HepG2 (cell line): ENCODE data around the gene NEAT1. TPM values are rescaled to one million over a fixed set of nuclear protein-coding genes. Genes with fewer than 3 reads are reported as not detected.
A peak's percentile ranks its signal among the peaks of the same experiment; 100 is the strongest.

Source experiments
- FOXJ3 ChIP-seq: sonication (generic); formaldehyde crosslinking; IDR thresholded peaks from 2 replicates; pipeline ENCODE4 v1.4.0; 2020; ENCODE audit warnings: missing genetic modification reagents, mild to moderate bottlenecking, borderline replicate concordance
- HOXA9 ChIP-seq: sonication (generic); formaldehyde crosslinking; IDR thresholded peaks from 2 replicates; pipeline ENCODE4 v1.8.1; 2022; ENCODE audit warnings: missing genetic modification reagents, mild to moderate bottlenecking, moderate library complexity, borderline replicate concordance
- NCOA5 ChIP-seq: sonication (generic); formaldehyde crosslinking; IDR thresholded peaks from 2 replicates; pipeline ENCODE4 v1.4.0; 2020; ENCODE audit warnings: missing genetic modification reagents
- NFRKB ChIP-seq: fragments of 450-650 bp; IDR thresholded peaks from 2 replicates; pipeline ENCODE4 v1.6.1; 2017
- ZMAT5 ChIP-seq: sonication (generic); formaldehyde crosslinking; IDR thresholded peaks from 2 replicates; pipeline ENCODE4 v1.5.0; 2020; ENCODE audit warnings: mild to moderate bottlenecking, low read depth, missing genetic modification reagents, borderline replicate concordance
- ZNF446 ChIP-seq: sonication (generic); formaldehyde crosslinking; IDR thresholded peaks from 2 replicates; pipeline ENCODE4 v1.5.0; 2020; ENCODE audit warnings: mild to moderate bottlenecking, missing genetic modification reagents
- ZNF501 ChIP-seq: sonication (generic); formaldehyde crosslinking; IDR thresholded peaks from 2 replicates; pipeline ENCODE4 v1.5.1; 2020; ENCODE audit warnings: mild to moderate bottlenecking, moderate library complexity, missing genetic modification reagents
- ZNF619 ChIP-seq: sonication (generic); formaldehyde crosslinking; IDR thresholded peaks from 2 replicates; pipeline ENCODE4 v1.4.0; 2020; ENCODE audit warnings: mild to moderate bottlenecking, missing genetic modification reagents
- ZNF678 ChIP-seq: sonication (generic); formaldehyde crosslinking; IDR thresholded peaks from 2 replicates; pipeline ENCODE4 v1.4.0; 2020; ENCODE audit warnings: mild to moderate bottlenecking, missing genetic modification reagents
- ZSCAN30 ChIP-seq: sonication (generic); formaldehyde crosslinking; IDR thresholded peaks from 2 replicates; pipeline ENCODE4 v1.5.0; 2020; ENCODE audit warnings: mild to moderate bottlenecking, missing genetic modification reagents
- polyA plus RNA-seq, 8 experiments: library from polyadenylated mRNA; depleted of rRNA in 3 of 8; stranded (reverse) in 7 of 8; unstranded in 1 of 8; fragments of >200 nt; fragmentation: Illumina TruSeq in 4 of 8; extraction: Trizol in 4 of 8; gene quantifications; 2 replicates each; pipeline versions ENCODE4 v1.2.1 to v1.2.3, GENCODE V29; 2011 to 2016; ENCODE audit warnings: low read depth in 4 of 8, missing spikeins in 1 of 8, mixed read lengths in 1 of 8; ENCODE audit not compliant: insufficient read depth in 1 of 8
- total RNA-seq, 5 experiments: library from RNA; depleted of rRNA; stranded (reverse); fragments of >200 nt; fragmentation: Illumina TruSeq; extraction: Trizol; gene quantifications; 2 replicates each; pipeline ENCODE4 v1.2.3, GENCODE V29; 2016; ENCODE audit warnings: low read depth in 1 of 5
- TF ChIP-seq, protein P1 (sequence below): sonication (generic); formaldehyde crosslinking; IDR thresholded peaks from 2 replicates; pipeline ENCODE4 v1.8.1; 2023; ENCODE audit warnings: mild to moderate bottlenecking, missing genetic modification reagents
- TF ChIP-seq, protein P2 (sequence below): sonication (generic); formaldehyde crosslinking; IDR thresholded peaks from 2 replicates; pipeline ENCODE4 v1.8.0; 2022; ENCODE audit warnings: mild to moderate bottlenecking, missing genetic modification reagents, moderate library complexity
- TF ChIP-seq, protein P3 (sequence below): sonication (generic); IDR thresholded peaks from 2 replicates; pipeline ENCODE4 v1.6.1; 2016; ENCODE audit warnings: low read depth, borderline replicate concordance
- TF ChIP-seq, protein P4 (sequence below): sonication (generic); formaldehyde crosslinking; IDR thresholded peaks from 2 replicates; pipeline ENCODE4 v1.8.1; 2023; ENCODE audit warnings: mild to moderate bottlenecking, missing genetic modification reagents
- TF ChIP-seq, protein P5 (sequence below): sonication (generic); formaldehyde crosslinking; conservative IDR thresholded peaks from 2 replicates; pipeline ENCODE4 v1.8.0; 2022; ENCODE audit warnings: mild to moderate bottlenecking, moderate library complexity, missing genetic modification reagents

The NEAT1 gene
- total and polyA plus RNA-seq, 2 of the 13 experiments (the other 11 are each of a cell fraction or from before 2014, with no cell fraction given): 20.5 to 41.2 TPM

DNA sequence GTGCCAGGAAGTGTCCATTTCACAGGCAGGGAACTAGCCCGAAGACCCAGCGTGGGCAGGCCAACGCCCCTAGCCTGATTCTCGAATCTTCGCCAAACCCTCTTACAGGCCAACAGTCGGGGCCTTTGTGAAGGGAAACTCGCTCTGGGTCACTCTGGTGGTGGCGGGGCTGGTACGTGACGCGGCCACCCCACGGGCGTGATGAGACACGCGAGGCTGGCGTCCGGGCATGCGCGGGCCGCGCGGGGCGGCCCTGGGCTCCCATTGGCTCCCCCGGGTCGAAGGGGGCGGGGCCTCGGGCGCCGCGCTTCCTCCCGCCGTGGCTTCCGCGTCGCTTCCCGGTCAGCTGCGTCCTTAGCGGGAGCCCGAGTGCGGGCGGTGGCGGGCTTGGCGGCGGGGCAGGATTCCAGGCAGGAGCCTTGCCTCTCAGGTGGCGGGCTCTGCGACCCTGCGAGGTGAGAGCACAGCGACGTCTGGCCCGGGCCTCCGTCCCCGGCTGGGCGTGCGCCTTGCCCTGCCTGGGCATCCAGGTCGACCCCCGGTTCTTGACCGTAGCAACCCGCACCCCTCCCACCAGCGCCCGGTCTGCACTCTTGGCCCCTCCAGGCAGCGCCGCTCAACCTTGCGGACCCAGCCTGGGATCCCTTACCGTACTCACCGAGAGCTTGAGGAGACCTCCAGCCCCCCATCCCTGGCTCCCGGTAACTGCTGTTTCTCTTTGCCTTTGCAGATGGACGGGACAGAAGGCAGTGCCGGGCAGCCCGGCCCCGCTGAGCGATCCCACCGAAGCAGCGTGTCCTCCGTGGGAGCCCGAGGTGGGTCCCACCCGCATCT lies 36.1 kb upstream of the NEAT1 start, which contains the start of gene FRMD8 (continued):
- TF ChIP-seq, protein P1, sequence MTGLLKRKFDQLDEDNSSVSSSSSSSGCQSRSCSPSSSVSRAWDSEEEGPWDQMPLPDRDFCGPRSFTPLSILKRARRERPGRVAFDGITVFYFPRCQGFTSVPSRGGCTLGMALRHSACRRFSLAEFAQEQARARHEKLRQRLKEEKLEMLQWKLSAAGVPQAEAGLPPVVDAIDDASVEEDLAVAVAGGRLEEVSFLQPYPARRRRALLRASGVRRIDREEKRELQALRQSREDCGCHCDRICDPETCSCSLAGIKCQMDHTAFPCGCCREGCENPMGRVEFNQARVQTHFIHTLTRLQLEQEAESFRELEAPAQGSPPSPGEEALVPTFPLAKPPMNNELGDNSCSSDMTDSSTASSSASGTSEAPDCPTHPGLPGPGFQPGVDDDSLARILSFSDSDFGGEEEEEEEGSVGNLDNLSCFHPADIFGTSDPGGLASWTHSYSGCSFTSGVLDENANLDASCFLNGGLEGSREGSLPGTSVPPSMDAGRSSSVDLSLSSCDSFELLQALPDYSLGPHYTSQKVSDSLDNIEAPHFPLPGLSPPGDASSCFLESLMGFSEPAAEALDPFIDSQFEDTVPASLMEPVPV (CRISPR knock-in tag): peak; percentile 82; the same call in 1 of the 2 replicates
- TF ChIP-seq, protein P2, sequence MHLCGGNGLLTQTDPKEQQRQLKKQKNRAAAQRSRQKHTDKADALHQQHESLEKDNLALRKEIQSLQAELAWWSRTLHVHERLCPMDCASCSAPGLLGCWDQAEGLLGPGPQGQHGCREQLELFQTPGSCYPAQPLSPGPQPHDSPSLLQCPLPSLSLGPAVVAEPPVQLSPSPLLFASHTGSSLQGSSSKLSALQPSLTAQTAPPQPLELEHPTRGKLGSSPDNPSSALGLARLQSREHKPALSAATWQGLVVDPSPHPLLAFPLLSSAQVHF: no peak
- TF ChIP-seq ZNF619 (CRISPR knock-in tag) (no peak; the same call in 1 of the 2 replicates), ZNF446 (peak; percentile 69; the same call in 1 of the 2 replicates), FOXJ3 (CRISPR knock-in tag) (no peak), ZNF501 (CRISPR knock-in tag) (peak; percentile 86), ZSCAN30 (CRISPR knock-in tag) (no peak), NFRKB (no peak), NCOA5 (CRISPR knock-in tag) (no peak), ZMAT5 (no peak), HOXA9 (CRISPR knock-in tag) (no peak), ZNF678 (CRISPR knock-in tag) (no peak)
- TF ChIP-seq, protein P3, sequence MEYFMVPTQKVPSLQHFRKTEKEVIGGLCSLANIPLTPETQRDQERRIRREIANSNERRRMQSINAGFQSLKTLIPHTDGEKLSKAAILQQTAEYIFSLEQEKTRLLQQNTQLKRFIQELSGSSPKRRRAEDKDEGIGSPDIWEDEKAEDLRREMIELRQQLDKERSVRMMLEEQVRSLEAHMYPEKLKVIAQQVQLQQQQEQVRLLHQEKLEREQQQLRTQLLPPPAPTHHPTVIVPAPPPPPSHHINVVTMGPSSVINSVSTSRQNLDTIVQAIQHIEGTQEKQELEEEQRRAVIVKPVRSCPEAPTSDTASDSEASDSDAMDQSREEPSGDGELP: peak; percentile 88; the same call in 1 of the 2 replicates
- TF ChIP-seq, protein P4, sequence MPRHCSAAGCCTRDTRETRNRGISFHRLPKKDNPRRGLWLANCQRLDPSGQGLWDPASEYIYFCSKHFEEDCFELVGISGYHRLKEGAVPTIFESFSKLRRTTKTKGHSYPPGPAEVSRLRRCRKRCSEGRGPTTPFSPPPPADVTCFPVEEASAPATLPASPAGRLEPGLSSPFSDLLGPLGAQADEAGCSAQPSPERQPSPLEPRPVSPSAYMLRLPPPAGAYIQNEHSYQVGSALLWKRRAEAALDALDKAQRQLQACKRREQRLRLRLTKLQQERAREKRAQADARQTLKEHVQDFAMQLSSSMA: no peak
- TF ChIP-seq, protein P5, sequence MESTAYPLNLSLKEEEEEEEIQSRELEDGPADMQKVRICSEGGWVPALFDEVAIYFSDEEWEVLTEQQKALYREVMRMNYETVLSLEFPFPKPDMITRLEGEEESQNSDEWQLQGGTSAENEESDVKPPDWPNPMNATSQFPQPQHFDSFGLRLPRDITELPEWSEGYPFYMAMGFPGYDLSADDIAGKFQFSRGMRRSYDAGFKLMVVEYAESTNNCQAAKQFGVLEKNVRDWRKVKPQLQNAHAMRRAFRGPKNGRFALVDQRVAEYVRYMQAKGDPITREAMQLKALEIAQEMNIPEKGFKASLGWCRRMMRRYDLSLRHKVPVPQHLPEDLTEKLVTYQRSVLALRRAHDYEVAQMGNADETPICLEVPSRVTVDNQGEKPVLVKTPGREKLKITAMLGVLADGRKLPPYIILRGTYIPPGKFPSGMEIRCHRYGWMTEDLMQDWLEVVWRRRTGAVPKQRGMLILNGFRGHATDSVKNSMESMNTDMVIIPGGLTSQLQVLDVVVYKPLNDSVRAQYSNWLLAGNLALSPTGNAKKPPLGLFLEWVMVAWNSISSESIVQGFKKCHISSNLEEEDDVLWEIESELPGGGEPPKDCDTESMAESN (CRISPR knock-in tag): peak; percentile 77
